ENCODE measurements around the gene EPB41L2.
"Not testable (repeated sequence)": the region's sequence is repeated elsewhere in the genome, so short reads cannot be mapped to it uniquely, and the experiment has no call there.

Gene EPB41L2

DNA sequence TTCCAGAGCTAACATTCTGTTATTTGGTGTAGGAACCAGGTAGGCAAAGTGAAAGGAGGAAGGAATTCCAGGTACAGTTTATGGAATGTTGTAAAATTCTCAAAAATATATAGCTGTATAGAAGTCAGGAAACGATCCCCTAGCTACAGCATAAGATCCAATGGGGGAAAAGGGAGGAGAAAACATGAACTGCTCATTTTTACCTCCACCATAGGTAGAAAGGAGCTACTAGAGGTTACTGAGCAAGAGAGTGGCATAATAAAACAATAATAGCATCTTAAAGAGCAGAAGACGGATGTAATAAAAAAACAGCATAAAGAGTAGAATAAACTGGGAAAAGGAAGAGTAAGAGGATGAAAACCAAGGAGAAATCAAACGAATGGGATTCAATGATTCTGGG lies 26.9 kb downstream of the EPB41L2 start:
- no peak for DNase-seq (ENCODE audit: low read depth)

- no peak for DNase-seq (ENCODE audit: low read depth)
Measured at GRCh38 chr6:131035582-131035981, 27.5 kb downstream of the EPB41L2 start.

- DNase-seq (ENCODE audit: low read depth), result no peak
Measured at GRCh38 chr6:131033631-131034030, 29.4 kb downstream of the EPB41L2 start.

GRCh38 chr6:131029626-131030297 lies 33.3 kb downstream of the EPB41L2 start:
- no peak for DNase-seq (ENCODE audit: low read depth)

DNA sequence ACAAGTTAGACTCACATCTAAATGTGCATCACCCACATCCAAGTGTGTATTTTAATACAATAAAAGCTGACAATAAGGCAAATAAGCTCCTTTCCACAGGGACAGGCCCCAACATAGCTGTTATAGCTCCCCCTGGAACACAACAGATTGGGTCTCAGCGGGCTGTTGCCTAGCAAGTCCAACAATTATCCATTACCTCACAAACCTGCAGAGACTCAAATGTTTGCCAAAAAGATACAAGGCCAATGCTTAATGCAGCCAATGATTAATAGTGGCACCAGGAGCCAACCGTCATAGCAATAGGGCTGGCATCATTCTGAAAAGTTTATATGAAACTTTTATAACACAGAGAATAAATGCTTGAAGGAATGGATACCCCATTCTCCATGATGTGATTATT lies 35.7 kb downstream of the EPB41L2 start:
- DNase-seq (ENCODE audit: low read depth), result no peak

GRCh38 chr6:131026243-131026642 lies 36.8 kb downstream of the EPB41L2 start:
- DNase-seq (ENCODE audit: low read depth), result no peak

DNA sequence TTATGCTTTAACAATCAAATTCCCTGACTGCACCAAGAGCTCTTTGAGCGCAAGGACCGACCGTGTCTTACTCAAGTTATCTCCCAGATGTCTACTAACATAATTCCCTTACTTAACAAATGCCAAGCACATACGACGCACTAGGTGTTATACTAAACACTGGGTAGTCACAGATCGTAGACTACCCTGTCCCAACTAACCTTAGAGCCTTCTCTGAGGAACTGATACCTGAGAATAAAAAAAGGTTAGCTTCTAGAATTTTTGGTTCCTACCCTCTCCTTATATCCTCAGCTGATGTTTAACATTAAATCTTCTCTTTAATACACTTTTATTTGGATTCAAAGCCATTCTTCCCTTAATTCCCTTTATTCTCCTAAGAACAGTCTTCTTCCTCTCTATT lies 38.5 kb downstream of the EPB41L2 start:
- no peak for DNase-seq (ENCODE audit: low read depth)

DNA sequence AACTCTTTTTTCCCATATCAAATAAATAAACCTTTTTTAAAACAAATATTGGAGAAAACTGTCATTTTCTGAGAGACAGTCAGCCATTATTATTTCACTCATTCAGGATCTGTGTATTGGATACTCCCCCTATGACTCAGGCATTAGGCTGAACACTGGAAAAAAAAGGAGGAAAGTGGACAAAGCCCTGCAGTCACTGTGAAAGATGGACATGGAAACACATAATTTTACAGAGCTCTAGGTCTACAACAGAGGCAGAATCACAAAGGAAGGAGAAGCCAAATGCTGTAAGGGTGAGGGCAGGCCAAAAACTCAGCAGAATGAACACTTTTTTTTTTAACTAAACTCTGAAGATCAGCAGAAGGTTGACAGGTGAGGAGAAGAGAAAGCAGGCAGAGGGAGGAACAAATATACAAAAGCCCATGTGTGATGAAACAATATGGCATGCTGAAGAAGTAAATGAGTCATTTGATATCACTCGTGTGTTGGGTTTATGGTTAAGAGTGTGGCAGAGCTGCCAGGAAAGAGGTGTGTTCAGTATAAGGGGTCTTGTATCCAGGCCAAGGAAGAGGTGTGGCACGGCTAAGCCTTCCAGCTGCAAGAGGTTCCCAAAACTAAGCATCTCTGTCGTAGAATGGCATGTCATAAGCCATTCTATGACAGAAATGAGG lies 39.1 kb downstream of the EPB41L2 start:
- no peak for DNase-seq (ENCODE audit: low read depth)

DNA sequence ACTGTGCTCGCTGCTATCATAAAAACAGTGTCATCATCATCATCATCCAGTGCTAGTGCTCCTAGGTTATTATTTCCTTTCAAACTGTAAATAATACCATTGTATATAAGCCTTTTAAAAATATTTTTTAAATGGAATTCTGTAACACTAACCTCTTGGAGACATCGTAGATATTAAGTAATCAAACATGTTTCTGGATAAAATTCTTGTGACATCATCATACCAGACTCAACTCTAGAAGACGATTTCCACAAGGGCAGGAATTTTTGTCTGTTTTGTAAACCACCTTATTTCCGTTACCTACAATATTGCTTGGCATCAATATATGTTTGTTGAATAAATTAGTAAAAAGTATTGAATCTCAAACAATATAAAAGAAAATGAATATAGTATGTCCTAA lies 40.4 kb downstream of the EPB41L2 start:
- no peak for DNase-seq (ENCODE audit: low read depth)

DNA sequence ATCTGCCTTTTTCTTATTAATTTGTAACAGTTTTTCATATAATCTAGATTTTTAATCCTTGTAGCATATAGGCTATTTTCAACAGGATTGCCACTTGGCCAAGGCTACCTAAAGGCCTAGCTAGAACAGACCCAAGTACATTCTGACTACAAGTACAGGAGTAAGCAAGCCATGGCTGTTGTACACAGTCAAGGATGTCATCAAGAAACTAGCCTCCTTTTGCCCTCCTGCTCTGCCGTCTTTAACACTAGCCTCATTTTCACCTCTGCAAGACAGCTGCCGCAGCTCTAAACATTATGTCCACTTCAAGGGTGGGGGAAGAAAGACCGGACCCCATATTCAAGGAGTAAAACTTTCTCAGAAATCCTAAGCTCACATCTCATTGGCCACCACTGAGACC lies 45.1 kb downstream of the EPB41L2 start:
- DNase-seq (ENCODE audit: low read depth), result no peak

GRCh38 chr6:131015630-131016263 lies 47.3 kb downstream of the EPB41L2 start:
- DNase-seq (ENCODE audit: low read depth), result peak; percentile 44

DNA sequence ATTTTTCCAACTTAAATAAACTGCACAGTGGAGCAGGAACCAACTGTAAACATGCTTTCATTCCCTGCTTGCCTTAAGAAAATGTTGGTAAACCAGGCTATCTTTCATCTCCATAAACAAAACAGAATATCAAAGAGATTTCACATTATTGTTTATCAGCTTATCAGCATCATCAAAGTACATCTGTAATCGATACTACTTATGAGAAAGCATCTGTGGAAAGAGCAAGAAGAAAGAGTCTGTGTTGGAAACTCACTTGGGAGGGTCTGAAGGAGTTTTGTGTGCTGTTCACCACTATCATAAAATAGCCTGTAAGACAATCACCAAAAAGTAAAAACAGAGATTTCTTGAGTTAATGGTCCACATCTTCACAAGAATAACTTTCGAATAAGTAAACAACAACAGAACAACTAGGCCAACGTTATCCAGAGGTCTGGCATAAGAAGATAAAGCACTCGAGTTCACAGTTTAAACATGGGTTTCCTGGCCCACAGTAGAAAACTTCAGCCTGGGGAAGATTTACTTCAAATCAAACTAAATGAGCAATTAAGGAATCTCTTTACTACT lies 47.9 kb downstream of the EPB41L2 start:
- DNase-seq (ENCODE audit: low read depth), result no peak

DNA sequence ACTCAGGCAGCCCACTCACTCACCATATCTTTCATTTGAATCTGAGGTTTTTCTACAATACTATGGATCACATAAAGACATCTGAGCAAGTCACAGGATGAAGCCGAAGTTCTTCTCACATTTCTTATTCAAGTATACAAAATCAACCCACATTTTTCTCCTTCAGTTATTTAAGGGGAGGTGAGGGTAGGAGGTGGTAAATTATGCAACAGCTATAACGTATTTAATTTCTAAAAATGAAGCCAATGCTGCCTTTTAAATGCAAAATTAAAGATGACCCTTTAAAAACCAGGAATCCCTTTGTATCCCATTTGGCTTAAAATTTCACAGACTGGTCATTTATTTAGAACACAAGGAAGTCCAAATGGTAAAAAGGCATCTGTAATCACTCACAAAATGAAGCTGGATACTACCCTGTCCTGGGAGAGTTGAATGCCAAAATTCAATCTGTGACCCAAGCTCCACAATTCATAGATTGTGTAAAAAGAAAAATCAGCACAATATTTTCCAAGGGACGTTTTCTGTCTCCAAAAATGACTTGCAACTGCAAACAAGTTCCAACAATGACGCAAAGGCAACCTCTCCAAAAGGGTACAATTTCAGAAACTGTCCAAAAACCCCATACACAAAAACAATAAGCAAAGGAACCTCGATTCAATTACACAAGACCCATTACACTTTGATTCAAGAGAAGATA lies 48.8 kb downstream of the EPB41L2 start:
- DNase-seq (ENCODE audit: low read depth), result no peak

- peak; percentile 77 for DNase-seq (ENCODE audit: low read depth)
Measured at GRCh38 chr6:131013495-131013894, 49.5 kb downstream of the EPB41L2 start.

GRCh38 chr6:131009790-131010189 lies 53.3 kb downstream of the EPB41L2 start:
- no peak for DNase-seq (ENCODE audit: low read depth)

DNA sequence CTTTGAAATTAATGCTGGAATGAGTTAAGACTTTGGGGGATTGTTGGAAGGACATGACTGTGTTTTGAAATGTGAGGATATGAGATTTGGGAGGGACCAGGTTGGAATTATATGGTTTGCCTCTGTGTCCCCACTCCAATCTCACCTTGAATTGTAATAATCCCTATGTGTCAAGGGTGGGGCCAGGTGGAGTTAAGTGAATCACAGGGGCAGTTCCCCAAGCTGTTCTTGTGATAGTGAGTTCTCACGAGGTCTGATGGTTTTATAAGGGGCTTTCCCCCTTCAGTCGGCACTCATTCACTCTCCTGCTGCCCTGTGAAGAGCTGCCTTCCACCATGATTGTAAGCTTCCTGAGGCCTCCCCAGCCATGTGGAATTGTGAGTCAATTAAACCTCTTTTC lies 54.1 kb downstream of the EPB41L2 start:
- not testable (repeated sequence) for DNase-seq (ENCODE audit: low read depth)

- not testable (repeated sequence) for DNase-seq (ENCODE audit: low read depth)
Measured at GRCh38 chr6:131007964-131008363, 55.1 kb downstream of the EPB41L2 start.

- no peak for DNase-seq (ENCODE audit: low read depth)
Measured at GRCh38 chr6:131007286-131007685, 55.8 kb downstream of the EPB41L2 start.

- no peak for DNase-seq (ENCODE audit: low read depth)
Measured at GRCh38 chr6:131005439-131006016, 57.5 kb downstream of the EPB41L2 start.

- no peak for DNase-seq (ENCODE audit: low read depth)
Measured at GRCh38 chr6:131004936-131005335, 58.1 kb downstream of the EPB41L2 start.

GRCh38 chr6:131004387-131004755 lies 58.7 kb downstream of the EPB41L2 start:
- DNase-seq (ENCODE audit: low read depth), result no peak
